Panc1 (cell line): ENCODE measurements around the gene TP73.

Source experiments
- CTCF ChIP-seq: fragments of 450-650 bp; IDR thresholded peaks from 2 replicates; pipeline ENCODE4 v1.5.1; 2017; ENCODE audit warnings: mild to moderate bottlenecking
- POLR2AphosphoS5 ChIP-seq: IDR thresholded peaks from 2 replicates; pipeline ENCODE4 v1.6.1; 2012; ENCODE audit warnings: mild to moderate bottlenecking, low read depth, low read length, moderate library complexity
- SIN3A ChIP-seq: IDR thresholded peaks from 2 replicates; pipeline ENCODE4 v1.6.1; 2012; ENCODE audit warnings: low read depth, mild to moderate bottlenecking, low read length, moderate library complexity, borderline replicate concordance; ENCODE audit not compliant: insufficient read depth
- TF ChIP-seq, protein P1 (sequence below), 2 experiments: IDR thresholded peaks; 2 replicates each; pipeline ENCODE4 v1.6.1; 2011 to 2012; ENCODE audit warnings: low read depth in 2 of 2, control low read depth in 1 of 2, low read length in 1 of 2, mild to moderate bottlenecking in 1 of 2, moderate library complexity in 1 of 2; ENCODE audit not compliant: insufficient read depth in 1 of 2

DNA sequence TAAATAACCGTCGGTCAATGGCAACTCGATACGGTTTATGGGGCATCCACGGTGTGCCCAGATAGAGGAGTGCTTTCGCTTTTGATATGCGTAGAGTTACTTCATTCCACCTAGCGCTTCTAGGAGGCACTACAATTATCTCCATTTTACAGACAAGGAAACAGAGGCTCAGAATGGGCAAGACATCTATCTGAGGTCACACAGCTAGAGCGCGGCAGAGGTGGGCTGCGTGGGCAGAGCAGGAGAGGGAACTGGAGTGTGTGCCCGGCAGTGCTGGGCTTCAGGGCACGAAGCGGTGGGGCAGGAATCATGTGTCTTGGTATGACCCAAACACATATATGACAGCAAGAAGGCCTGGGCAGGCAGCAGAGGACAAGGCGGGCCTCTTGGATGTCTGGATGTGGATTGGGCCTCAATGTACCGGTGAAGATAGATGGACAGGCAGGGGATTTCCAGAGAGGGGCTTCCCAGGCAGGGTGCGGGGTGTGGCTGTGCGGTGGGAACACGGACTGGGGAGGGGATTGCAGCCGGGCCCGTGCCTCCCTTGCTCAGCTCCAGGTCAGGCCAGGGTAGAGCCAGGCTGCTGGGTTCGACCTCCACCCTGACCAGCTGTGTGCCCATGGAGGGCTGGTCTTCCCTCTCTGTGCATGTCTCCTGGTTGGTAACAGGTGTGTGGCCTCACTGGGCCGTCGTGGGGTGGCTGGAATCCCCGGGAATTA lies 21.2 kb downstream of the TP73 start:
- TF ChIP-seq CTCF (no peak), POLR2AphosphoS5 (no peak), SIN3A (no peak)
- TF ChIP-seq, protein P1, sequence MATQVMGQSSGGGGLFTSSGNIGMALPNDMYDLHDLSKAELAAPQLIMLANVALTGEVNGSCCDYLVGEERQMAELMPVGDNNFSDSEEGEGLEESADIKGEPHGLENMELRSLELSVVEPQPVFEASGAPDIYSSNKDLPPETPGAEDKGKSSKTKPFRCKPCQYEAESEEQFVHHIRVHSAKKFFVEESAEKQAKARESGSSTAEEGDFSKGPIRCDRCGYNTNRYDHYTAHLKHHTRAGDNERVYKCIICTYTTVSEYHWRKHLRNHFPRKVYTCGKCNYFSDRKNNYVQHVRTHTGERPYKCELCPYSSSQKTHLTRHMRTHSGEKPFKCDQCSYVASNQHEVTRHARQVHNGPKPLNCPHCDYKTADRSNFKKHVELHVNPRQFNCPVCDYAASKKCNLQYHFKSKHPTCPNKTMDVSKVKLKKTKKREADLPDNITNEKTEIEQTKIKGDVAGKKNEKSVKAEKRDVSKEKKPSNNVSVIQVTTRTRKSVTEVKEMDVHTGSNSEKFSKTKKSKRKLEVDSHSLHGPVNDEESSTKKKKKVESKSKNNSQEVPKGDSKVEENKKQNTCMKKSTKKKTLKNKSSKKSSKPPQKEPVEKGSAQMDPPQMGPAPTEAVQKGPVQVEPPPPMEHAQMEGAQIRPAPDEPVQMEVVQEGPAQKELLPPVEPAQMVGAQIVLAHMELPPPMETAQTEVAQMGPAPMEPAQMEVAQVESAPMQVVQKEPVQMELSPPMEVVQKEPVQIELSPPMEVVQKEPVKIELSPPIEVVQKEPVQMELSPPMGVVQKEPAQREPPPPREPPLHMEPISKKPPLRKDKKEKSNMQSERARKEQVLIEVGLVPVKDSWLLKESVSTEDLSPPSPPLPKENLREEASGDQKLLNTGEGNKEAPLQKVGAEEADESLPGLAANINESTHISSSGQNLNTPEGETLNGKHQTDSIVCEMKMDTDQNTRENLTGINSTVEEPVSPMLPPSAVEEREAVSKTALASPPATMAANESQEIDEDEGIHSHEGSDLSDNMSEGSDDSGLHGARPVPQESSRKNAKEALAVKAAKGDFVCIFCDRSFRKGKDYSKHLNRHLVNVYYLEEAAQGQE (IDR thresholded peaks at IDR 0.05; ENCODE audit: insufficient read depth in 1 of 2, low read depth in 2 of 2, low read length in 1 of 2): no peak
